ENCODE measurements around the gene LZTS3. TPM values are rescaled to one million over a fixed set of nuclear protein-coding genes. Genes with fewer than 3 reads are reported as not detected.
"Not testable (repeated sequence)": the region's sequence is repeated elsewhere in the genome, so short reads cannot be mapped to it uniquely, and the experiment has no call there.

LZTS3 gene
- total RNA-seq: 0.34 and 0.45 TPM in 2 replicates

DNA sequence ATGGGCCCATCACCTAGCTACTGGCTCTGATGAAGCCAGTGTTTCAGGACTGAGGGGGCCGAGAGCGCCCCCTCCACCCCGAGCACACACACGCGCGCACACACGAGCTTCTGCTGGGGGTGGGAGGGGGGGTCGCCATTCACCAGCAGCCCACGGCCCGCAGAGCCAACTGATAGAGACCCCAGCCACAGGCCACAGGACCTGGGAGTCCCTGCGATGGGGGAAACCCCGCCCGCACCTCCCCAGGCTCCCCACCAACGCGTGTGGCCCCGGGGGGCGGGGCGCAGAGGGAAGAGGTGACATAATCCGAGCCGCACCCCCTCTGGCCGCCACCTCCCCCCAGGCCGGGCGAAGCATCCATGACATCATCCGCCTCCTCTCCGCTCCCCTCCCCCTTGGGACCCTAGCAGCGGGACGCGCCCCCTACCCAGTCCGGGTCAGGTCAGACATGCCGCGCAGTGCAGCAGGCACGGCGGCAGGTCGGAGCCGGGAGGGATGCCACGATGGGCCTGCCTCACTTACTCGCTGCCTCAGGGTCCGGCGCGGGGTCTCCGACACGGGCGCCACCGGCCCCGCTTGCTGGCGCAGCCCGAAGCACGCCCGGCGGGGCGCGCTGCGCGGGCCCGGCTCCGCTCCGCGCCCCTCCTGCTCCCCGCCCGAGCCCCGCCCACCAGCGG is at the start of gene LZTS3:
Gene LZTS3, minus strand, starts transcription at position 617 of the 677 bp plus-strand sequence. CDS start 6,386 bp downstream, outside the sequence.
- intact Hi-C loops (cut with micrococcal nuclease): loop anchor here (1.0 kb wide), 1 partner anchor 14 kb away; the partner anchor contains the start of genes FASTKD5 and UBOX5

GRCh38 chr20:3221398-3222226 is 48.3 kb upstream of the LZTS3 start:
- intact Hi-C loops (cut with micrococcal nuclease): no loop called here

DNA sequence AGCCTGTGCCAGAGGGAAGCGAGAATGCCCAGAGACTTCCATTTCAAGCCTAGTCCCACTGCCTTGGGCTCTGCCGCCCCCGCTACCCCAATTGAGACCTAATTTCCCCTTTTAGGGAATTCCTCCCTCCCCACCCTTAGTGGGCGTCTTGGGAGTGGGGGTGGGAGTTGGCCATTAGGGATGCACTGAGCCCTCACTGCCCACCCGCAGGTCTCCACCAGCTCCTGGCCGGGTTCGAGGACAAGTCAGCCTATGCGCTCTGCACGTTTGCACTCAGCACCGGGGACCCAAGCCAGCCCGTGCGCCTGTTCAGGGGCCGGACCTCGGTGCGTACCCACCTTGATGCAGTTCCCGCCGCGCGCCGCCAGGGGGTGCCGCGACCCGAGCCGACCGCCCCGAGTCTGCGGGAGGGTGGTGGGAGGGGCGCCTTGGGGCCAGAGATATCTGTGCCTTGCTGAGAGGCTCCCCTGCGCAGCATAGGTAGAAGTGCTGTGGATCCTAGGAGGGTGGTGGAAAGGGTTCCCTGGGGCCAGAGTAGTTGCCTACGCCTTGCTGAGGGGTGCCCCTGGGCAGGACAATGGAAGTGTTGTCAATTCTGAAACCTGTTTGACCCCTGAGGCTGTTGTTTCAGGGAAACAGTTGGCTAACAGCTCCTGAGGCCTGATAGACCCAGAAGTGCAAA is 45.1 kb upstream of the LZTS3 start:
- intact Hi-C loops (cut with micrococcal nuclease): loop anchor here (2.0 kb wide), 1 partner anchor 98 kb away; no protein-coding TSS in a partner anchor

DNA sequence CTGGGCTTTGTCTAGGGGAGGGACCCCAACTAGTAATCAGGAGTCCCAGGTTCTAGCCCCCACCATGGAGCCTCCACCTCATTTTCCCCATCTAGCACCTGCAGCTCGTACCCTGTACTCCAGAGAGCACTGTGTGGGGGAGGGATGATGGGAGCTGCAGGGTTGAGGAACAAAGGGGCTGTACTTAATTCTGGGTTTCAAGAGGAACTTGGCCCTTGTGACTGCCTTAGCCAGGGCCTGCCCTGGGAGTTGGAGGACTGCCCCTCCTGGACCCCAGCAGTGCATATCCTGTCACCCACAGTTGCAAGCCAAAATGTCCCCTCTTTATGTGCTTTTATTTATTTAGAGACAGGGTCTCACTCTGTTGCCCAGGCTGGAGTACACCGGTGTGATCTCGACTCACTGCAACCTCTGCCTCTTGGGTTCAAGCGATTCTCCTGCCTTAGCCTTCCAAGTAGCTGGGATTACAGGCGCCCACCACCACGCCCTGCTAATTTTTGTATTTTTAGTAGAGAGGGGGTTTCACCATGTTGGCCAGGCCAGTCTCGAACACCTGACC is 42.1 kb upstream of the LZTS3 start:
- intact Hi-C loops (cut with micrococcal nuclease): not testable (repeated sequence)

GRCh38 chr20:3213226-3213625 is 39.9 kb upstream of the LZTS3 start:
- intact Hi-C loops (cut with micrococcal nuclease): no loop called here

- intact Hi-C loops (cut with micrococcal nuclease): no loop called here
Measured at GRCh38 chr20:3210346-3210745, 37.0 kb upstream of the LZTS3 start.

DNA sequence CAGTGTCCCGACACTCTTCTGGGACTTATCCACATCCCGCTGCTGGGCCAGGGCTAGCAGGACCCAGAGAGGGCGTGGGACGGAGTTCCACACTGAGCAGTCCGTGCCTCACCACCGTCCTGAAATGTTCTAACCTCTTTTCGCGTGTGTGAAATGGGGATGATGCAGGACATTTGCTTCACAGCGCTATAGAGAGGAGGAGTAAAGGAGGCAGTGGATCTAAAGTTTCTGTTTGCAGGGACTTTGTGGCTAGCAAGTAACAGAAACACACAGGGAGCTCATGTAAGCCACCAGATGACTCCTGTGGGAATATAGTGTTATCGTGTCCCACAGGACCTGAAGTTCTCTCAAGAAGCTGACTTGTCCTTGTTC is 36.6 kb upstream of the LZTS3 start:
- intact Hi-C loops (cut with micrococcal nuclease): no loop called here

DNA sequence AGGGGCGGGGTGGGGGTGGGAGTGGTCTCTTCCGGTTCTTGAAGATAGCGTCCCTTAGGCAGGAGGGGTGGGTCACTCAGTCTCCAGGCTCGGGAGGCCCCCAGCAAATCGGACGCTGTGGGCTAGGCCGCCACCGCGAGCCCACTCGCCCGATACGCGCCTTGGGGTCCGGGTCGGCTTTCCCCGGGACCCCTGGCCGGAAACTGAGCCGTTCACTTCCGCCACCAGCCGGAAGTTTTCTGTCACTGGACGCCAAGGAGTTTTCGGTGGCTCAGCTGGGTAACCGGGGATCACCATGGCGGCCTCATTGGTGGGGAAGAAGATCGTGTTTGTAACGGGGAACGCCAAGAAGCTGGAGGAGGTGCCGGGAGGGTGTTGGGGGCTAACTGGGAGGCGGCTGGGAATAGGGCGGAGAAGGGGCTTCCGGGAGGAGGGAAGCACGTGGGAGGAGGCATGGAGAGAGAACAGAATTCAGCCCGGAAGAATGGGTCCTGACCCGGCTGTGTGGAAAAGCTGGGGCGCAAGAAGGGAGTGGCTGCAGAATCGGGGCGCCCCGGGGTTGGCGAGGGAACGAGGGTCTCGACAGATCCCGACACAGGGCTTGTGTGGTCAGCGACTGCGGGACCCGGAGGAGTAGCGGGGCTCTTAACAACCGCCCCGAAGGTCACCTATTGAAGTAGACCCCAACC is 36.1 kb upstream of the LZTS3 start, which contains the start of gene ITPA:
Gene ITPA, plus strand, starts transcription at position 242 of the 689 bp plus-strand sequence. Its CDS starts 54 bp downstream, at position 296.
- intact Hi-C loops (cut with micrococcal nuclease): no loop called here

DNA sequence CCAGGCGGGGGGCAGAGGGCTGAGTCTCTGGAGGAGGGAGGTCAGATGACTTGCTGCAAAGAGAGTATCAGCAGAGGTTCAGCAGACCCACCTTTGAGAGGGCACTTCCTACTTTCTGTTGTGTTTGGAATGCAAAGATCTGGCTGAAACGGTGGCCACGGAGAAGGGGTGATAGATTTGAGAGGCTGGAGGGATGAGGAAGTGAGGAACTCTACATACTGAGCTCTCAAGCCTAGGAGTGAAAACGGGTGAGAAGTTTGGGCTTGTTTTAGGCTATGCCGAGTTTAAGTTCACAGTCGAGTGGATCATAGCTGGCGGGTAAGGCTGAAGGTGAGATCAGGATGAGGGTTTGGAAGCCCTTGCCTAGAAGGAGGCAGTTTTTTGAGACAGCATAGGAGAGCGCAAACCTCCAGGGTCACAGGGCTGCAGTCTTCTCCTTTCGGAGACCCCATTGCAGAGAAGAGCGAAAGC is 35.5 kb upstream of the LZTS3 start:
- intact Hi-C loops (cut with micrococcal nuclease): no loop called here

- intact Hi-C loops (cut with micrococcal nuclease): loop anchor here (1.0 to 5.0 kb wide), 3 partner anchors 45 to 563 kb away; partner anchors contain the start of genes ADISSP, FASTKD5 and UBOX5
Measured at GRCh38 chr20:3204124-3204794, 30.9 kb upstream of the LZTS3 start, which contains the start of gene DDRGK1. DDRGK1 (minus strand) TSS chr20:3204682; CDS start chr20:3204627, 55 bp downstream.

DNA sequence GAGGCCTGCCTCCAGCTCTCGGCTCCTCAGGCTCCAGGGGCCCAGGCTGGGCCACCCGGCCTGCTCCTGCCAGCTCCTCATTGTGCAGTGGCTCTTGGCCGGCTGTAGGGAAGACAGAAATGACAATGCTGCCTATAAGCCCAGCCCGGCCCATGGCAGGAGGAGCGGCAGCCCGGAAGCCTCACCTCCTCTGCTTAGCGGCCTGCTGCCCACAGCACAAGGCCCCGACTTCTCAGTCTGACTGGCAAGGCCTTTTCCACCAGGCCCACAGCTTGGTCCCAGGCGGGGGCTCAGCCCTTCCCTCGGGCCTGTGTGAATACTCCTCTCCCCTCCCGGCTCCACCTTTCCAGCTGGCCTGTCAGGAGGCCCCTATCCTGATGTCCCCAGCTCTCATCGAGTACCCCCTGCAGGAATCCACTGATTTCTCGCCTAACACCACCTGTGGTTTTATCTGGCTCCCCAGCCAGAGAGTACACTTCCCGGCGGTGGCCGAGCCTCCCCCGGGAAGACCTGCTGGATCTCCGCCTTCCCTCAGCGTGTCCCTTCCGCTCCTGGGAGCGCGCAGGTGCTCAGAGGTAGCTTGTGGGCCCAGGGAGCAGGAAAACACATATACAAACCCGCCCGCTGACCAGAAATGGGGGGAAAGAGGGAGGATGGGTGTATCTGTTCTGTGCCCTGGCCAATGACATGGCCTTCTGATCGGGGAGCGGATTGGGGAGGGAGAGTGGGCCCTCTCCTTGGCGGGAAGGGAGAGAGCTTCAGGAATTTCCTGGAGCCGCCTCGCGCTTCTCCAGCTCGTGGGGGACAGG is 30.2 kb upstream of the LZTS3 start:
- intact Hi-C loops (cut with micrococcal nuclease): loop anchor here (1.0 to 5.0 kb wide), 3 partner anchors 44 to 564 kb away; partner anchors contain the start of genes ADISSP, FASTKD5 and UBOX5

DNA sequence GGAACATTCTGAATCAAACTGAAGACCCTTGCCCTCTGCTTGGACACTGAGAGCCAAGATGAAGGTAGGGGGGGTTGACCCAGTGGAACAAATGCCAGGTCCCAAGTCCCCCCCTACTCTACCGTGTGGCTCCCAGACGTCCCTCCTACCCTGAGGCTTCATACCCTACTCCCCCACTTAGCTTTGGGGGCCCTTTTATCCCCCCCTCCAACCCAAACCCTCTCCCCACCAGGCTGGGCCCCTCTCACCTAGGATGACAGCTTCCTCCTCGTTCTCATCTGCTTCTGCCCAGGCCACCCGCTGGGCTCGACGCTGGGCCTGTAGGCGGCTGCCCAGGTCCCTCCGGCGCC is 29.6 kb upstream of the LZTS3 start:
- intact Hi-C loops (cut with micrococcal nuclease): loop anchor here (5.0 kb wide), 1 partner anchor 564 kb away; the partner anchor contains the start of gene ADISSP

DNA sequence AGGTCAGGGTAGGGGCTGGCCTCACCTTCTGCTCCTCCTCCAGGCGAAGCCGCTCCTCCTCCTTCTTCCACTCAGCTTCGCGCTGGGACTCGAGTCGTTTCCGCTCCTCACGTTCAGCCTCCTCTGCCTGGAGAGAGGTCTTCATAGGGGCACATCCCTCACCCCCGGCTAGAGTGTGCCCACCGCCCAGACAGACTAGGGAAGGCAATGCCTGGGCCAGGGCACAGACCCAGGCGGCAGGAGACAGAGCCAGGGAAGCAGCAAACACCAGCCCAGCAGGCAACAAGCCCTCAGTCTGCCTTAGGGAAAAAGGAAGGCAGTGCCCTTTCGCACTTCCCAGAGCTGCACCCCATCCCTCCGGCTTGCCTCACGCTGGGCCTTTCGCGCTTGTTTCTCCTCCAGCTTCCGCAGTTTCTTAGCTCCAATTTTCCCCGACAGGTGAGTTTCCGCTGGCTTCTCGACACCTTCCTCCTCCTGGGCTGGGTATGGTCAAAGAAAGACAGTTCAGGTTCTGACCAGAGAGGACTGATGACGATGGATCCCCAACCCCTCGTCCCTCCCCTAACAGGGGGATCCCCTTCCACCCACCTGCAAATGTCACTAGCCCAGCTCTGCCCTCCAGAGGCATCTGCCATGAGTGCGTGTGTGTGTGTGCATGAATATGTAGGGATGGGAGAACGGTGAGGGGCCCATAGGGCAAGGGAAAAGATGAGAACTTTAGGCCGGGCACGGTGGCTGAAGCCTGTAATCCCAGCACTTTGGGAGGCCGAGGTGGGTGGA is 26.8 kb upstream of the LZTS3 start:
- intact Hi-C loops (cut with micrococcal nuclease): loop anchor here (5.0 kb wide), 1 partner anchor 567 kb away; the partner anchor contains the start of gene ADISSP

GRCh38 chr20:3199206-3199605 is 25.9 kb upstream of the LZTS3 start:
- intact Hi-C loops (cut with micrococcal nuclease): no loop called here

- intact Hi-C loops (cut with micrococcal nuclease): no loop called here
Measured at GRCh38 chr20:3195590-3196237, 22.4 kb upstream of the LZTS3 start.

GRCh38 chr20:3194617-3195280 is 21.4 kb upstream of the LZTS3 start:
- intact Hi-C loops (cut with micrococcal nuclease): no loop called here

Data from T-helper 2 cell treated with Interferon-gamma antibody and Interleukin-4, amounts not matched to agents 100 ng/mL and 5 ng/mL, for 36 hours (primary cell).